Measurements from ENCODE around the gene UTP20. TPM values are rescaled to one million over a fixed set of nuclear protein-coding genes. Genes with fewer than 3 reads are reported as not detected.

UTP20 gene
- total RNA-seq = 1 to 10 TPM; 4.6 to 8.5 (median 6.5) TPM
- long read RNA-seq = 0 reads

DNA sequence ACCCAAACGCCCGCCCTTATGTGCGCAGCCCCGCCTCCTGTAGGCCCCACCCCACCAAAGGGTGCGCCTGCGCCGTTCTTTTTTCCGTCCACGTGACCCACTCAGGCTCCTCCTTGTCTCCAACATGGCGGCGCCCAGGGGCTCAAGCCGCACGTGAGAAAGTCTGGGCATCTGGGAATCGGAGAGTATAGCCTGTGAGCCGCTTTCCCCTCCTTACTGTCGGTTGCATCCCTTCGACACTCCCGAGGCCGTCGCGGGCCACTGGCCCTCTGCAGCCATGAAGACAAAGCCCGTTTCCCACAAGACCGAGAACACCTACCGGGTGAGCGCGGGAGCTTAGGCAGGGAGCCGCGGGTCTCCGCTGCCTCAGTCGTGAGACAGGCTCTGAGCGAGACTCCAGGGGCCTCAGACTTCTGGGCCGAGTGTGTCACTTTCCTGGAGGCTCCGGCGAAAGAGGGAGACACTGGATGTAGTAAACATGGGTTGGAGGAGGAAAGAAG is at the start of gene UTP20:
TSS of gene UTP20 (plus strand) at position 100 of the 500 bp plus-strand sequence. CDS start at position 278, 178 bp downstream.
- Histone ChIP-seq H3K9me3 (no peaks in the 10 kb centered on the region), H3K36me3 (no peaks in the 10 kb centered on the region), H3K27me3 (no peaks in the 10 kb centered on the region), H3K4me3 (peak within 1 kb of the TSS; percentile 79 to 92 (median 86)), H3K4me1 (peaks cover 0 to 11% (median 3%) of the 10 kb centered on the region in 4 donors), H3K27ac (no peak within 1 kb of the TSS)
- DNase-seq (peak; percentile 92 to 96 (median 94)), ATAC-seq (peak; percentile 100)
- TF ChIP-seq, protein P1, sequence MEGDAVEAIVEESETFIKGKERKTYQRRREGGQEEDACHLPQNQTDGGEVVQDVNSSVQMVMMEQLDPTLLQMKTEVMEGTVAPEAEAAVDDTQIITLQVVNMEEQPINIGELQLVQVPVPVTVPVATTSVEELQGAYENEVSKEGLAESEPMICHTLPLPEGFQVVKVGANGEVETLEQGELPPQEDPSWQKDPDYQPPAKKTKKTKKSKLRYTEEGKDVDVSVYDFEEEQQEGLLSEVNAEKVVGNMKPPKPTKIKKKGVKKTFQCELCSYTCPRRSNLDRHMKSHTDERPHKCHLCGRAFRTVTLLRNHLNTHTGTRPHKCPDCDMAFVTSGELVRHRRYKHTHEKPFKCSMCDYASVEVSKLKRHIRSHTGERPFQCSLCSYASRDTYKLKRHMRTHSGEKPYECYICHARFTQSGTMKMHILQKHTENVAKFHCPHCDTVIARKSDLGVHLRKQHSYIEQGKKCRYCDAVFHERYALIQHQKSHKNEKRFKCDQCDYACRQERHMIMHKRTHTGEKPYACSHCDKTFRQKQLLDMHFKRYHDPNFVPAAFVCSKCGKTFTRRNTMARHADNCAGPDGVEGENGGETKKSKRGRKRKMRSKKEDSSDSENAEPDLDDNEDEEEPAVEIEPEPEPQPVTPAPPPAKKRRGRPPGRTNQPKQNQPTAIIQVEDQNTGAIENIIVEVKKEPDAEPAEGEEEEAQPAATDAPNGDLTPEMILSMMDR (IDR thresholded peaks at IDR 0.05) = no peak
- no peak for TF ChIP-seq POLR2A (IDR thresholded peaks at IDR 0.05)
- intact Hi-C loops (cut with DNase I) = no loop called here
- WGBS (ENCODE audit: insufficient coverage, low coverage, low lambda C conversion rate, missing lambda C conversion rate) = 0% methylated on average over 14 of the region's 34 CpGs

DNA sequence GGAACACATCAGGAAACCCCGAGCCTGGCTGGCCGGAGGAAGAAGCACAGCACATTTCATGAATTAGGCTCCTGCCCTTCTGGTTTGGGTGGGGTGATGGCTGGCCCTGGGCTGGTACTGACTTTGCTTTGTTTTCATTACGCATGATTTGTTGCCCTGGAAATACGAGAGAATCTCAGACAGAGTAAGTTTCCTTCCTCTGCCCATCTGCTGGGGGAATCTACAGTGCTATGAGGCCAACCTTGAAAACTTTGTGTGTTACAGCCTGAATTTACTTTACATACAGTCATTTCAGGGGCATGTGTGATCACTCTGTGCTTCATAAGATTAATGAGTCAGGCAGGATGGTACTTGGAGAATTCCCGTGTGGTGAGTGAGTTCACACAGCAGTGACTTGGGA is 49.4 kb upstream of the UTP20 start:
- no peaks in the 10 kb centered on the region for H3K4me1 ChIP-seq
- ATAC-seq = no peak
- H3K4me3 ChIP-seq = no peak overlapping the region
- H3K27me3 ChIP-seq = no peaks in the 10 kb centered on the region
- DNase-seq = no peak
- H3K36me3 ChIP-seq = no peaks in the 10 kb centered on the region
- TF ChIP-seq POLR2A (IDR thresholded peaks at IDR 0.05) = no peak
- TF ChIP-seq, protein P1 (IDR thresholded peaks at IDR 0.05) = no peak
- 47% methylated on average over 4 of the region's 5 CpGs for WGBS (ENCODE audit: insufficient coverage, low coverage, low lambda C conversion rate, missing lambda C conversion rate)
- intact Hi-C loops (cut with DNase I) = no loop called here
- H3K27ac ChIP-seq = no peak overlapping the region
- no peaks in the 10 kb centered on the region for H3K9me3 ChIP-seq

DNA sequence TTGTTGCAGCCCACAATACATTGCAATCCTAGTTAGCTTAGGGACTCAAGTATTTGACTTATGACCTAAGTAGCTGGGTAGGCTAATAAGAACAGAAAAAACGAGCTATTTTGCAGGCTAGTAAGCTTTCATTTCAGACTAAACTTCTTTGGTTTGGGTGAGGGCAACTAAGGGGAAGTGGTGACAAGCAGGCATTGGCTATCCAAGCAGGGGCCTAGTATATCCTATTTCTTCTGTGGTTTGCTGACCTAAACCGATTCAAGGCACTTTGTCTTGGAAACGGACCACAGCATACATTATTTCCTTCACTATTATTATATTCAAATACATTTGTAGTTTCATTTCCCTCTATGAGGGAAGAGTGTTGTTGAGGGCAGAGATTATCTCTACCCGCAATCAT is 48.3 kb upstream of the UTP20 start:
- H3K9me3 ChIP-seq = no peaks in the 10 kb centered on the region
- ATAC-seq = no peak
- no peaks in the 10 kb centered on the region for H3K4me1 ChIP-seq
- DNase-seq = no peak
- intact Hi-C loops (cut with DNase I) = no loop called here
- TF ChIP-seq POLR2A (IDR thresholded peaks at IDR 0.05) = no peak
- TF ChIP-seq, protein P1 (IDR thresholded peaks at IDR 0.05) = no peak
- 49% methylated on average over 4 of the region's 4 CpGs for WGBS (ENCODE audit: insufficient coverage, low coverage, low lambda C conversion rate, missing lambda C conversion rate)
- no peaks in the 10 kb centered on the region for H3K27me3 ChIP-seq
- H3K27ac ChIP-seq = no peak overlapping the region
- H3K4me3 ChIP-seq = no peak overlapping the region
- H3K36me3 ChIP-seq = no peaks in the 10 kb centered on the region

DNA sequence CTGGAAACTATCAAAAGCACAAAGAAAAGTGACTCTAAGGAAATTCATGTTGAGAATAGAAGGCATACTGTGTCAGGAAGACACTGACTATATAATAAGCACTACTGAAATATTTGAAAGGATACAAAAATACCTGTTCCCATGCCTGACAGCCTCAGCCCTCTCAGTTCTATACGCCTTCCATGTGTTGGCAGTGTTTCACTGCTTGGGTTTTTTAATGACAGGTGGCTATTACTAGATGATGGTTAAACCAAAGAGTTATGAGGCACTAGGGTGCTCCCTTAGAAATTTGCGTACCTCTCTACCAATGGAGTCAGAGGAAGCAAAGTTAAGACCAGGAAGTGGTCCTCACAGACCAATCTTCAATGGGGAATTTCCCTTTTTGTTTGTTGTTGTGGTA is 44.2 kb upstream of the UTP20 start:
- WGBS (ENCODE audit: insufficient coverage, low coverage, low lambda C conversion rate, missing lambda C conversion rate) = 72% methylated on average over 2 of the region's 2 CpGs

More for the DNA sequence above, 44.2 kb upstream of the UTP20 start:
- Histone ChIP-seq H3K27me3 (no peaks in the 10 kb centered on the region), H3K27ac (no peak overlapping the region), H3K9me3 (no peaks in the 10 kb centered on the region), H3K36me3 (no peaks in the 10 kb centered on the region), H3K4me1 (no peaks in the 10 kb centered on the region), H3K4me3 (no peak overlapping the region)
- no peak for TF ChIP-seq POLR2A (IDR thresholded peaks at IDR 0.05)
- TF ChIP-seq, protein P1 (IDR thresholded peaks at IDR 0.05) = no peak
- DNase-seq (no peak), ATAC-seq (no peak)
- intact Hi-C loops (cut with DNase I) = no loop called here
